BLaER1 treated with 17β-estradiol and CSF1 and Interleukin-3, amounts not matched to agents 10 nM and 100 nM (cell line): ENCODE measurements around the gene LEMD2.
A peak's percentile ranks its signal among the peaks of the same experiment; 100 is the strongest.

Experiments used
- H3K27ac ChIP-seq, 11 experiments: shearing (Covaris generic); formaldehyde crosslinking; 2 replicates each; pipeline ENCODE4 v1.8.1; 2022
- H3K27me3 ChIP-seq, 11 experiments: shearing (Covaris generic); formaldehyde crosslinking; 2 replicates each; pipeline ENCODE4 v1.8.1; 2022
- H3K36me3 ChIP-seq, 11 experiments: shearing (Covaris generic); formaldehyde crosslinking; 2 replicates each; pipeline ENCODE4 v1.8.1; 2022
- H3K4me1 ChIP-seq, 10 experiments: shearing (Covaris generic); formaldehyde crosslinking; 2 replicates each; pipeline ENCODE4 v1.8.1; 2022
- H3K4me2 ChIP-seq, 11 experiments: shearing (Covaris generic); formaldehyde crosslinking; 2 replicates each; pipeline ENCODE4 v1.8.1; 2022
- H3K4me3 ChIP-seq, 10 experiments: shearing (Covaris generic); formaldehyde crosslinking; 2 replicates each; pipeline ENCODE4 v1.8.1; 2022
- H3K9ac ChIP-seq, 11 experiments: shearing (Covaris generic); formaldehyde crosslinking; 2 replicates each; pipeline ENCODE4 v1.8.1; 2022
- H3K9me3 ChIP-seq, 11 experiments: shearing (Covaris generic); formaldehyde crosslinking; replicated peaks in 1 of 11; 2 replicates each; pipeline ENCODE4 v1.8.1; 2022
- H4K20me1 ChIP-seq, 11 experiments: shearing (Covaris generic); formaldehyde crosslinking; 2 replicates each; pipeline ENCODE4 v1.8.1; 2022
- Cebpa-rat ChIP-seq, 11 experiments: shearing (Covaris generic); IDR thresholded peaks; 2 replicates each; pipeline ENCODE4 v1.8.1; 2022

The LEMD2 gene

DNA sequence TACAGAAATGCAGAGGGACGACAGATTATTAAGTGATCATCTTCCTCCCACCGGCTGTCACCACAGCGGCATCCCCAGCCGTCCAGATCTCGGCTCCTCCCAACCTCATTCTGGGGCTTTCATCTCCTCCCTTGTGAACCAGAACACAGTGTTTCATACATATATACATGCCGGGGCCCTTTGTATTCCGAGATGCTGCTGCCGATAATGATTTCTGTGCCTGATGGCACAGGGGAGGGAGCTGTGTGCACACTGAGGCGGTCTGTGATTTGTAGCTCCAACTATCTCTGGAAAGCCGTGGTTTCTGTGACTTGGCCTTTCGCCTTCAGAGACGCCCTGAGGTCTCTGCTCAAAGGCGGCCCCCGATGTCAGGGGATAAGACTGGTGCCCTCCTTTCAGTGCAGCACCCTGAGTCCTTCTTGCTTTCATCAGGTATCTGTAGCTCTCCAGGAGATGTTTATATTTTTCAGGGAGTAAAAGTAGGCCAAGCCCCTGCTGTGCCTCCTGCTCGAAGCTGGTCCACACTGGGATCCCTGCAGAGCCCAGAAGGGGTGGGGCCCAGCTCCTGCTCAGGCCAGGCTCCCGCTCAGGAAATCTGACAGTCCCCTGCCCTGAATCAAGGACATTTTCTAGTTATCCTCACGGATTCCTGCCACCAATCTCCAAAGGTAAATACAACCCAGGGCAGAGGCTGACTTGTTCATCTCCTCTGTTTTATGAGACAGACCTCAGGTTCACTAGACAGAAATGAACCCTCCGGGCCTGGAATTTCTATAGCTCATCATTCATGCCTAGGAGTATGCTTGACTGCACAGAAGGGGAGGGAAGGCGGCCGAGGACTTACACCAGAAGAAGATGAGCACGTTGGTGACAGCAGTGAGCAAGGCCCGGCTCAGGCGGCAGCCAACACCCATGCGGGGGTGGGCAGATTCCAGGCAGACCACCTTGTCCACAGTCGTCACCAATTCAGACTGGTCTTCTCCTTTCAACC is 11.2 kb downstream of the LEMD2 start:
- no peak overlapping the region for H3K27ac ChIP-seq
- TF ChIP-seq Cebpa-rat (IDR thresholded peaks at IDR 0.05): no peak
- no peaks in the 10 kb centered on the region for H3K9me3 ChIP-seq
- peaks cover 95 to 100% (median 97%) of the 10 kb centered on the region in 11 experiments for H3K36me3 ChIP-seq
- H3K4me1 ChIP-seq: peaks cover 0 to 30% (median 29%) of the 10 kb centered on the region in 10 experiments; a peak in 16 of 20 replicates
- H3K9ac ChIP-seq: 0 out of 22 replicates have a peak overlapping the region, but pooled peaks of 1 of the 11 experiments have one; percentile 23
- peaks cover 41 to 97% (median 79%) of the 10 kb centered on the region in 11 experiments for H4K20me1 ChIP-seq
- H3K4me2 ChIP-seq: no peak overlapping the region
- no peaks in the 10 kb centered on the region for H3K27me3 ChIP-seq
- H3K4me3 ChIP-seq: no peak overlapping the region

DNA sequence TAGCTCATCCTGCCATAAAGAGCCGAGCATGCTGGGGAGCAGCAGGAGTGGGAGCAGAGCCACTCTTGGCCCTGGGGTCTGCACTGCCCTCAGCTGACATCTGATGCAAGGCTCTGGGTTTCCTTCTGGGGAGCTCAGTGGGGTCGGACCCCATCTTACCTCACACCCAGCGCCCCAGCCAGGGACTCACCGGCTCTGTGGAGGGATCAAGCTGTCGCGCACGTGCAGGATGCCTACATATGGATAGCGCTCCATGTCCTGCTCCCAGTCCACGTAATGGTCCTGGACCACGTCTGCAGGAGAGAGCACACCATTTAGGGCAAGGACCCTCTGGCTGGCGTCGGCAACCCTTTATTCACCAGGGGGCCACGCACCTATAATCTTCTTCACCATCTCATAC is 12.2 kb downstream of the LEMD2 start:
- Histone ChIP-seq H3K9me3 (no peaks in the 10 kb centered on the region), H4K20me1 (peaks cover 41 to 97% (median 79%) of the 10 kb centered on the region in 11 experiments), H3K9ac (no peak overlapping the region), H3K27ac (no peak overlapping the region), H3K4me2 (no peak overlapping the region), H3K36me3 (peaks cover 93 to 100% (median 95%) of the 10 kb centered on the region in 11 experiments), H3K27me3 (no peaks in the 10 kb centered on the region), H3K4me3 (no peak overlapping the region), H3K4me1 (peaks cover 0 to 25% (median 23%) of the 10 kb centered on the region in 10 experiments; a peak in 16 of 20 replicates)
- no peak for TF ChIP-seq Cebpa-rat (IDR thresholded peaks at IDR 0.05)

- Histone ChIP-seq H3K4me3 (no peak overlapping the region), H3K36me3 (peaks cover 87 to 94% (median 89%) of the 10 kb centered on the region in 11 experiments), H3K27ac (no peak overlapping the region), H3K27me3 (no peaks in the 10 kb centered on the region), H3K9me3 (no peaks in the 10 kb centered on the region), H3K9ac (no peak overlapping the region; a peak in 1 of 22 replicates), H4K20me1 (peaks cover 41 to 97% (median 78%) of the 10 kb centered on the region in 11 experiments), H3K4me2 (no peak overlapping the region), H3K4me1 (peaks cover 0 to 25% (median 21%) of the 10 kb centered on the region in 10 experiments; a peak in 16 of 20 replicates)
- TF ChIP-seq Cebpa-rat (IDR thresholded peaks at IDR 0.05): no peak
These were observed 12.7 kb downstream of the LEMD2 start for GRCh38 chr6:33776186-33776585.

DNA sequence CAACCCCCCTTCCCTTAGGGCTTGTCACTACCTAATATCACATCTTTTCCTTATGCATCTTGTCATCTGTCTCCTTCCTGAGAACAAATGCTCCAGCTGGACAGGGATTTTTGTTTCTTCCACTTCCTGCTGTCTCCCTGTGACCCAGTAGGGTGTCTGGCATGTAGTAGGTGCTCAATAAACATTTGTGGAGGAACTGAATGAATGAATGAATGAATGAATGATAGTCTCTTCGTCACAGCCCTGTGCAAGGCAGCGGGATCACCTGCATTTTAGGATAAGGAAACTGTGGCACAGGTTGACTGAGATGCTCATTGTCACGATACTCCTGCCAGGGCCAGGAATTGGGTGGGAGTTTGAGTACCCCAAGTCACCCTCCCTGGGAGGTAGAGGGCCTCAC is 14.2 kb downstream of the LEMD2 start:
- Histone ChIP-seq H3K27ac (no peak overlapping the region), H3K4me3 (no peak overlapping the region), H3K27me3 (no peaks in the 10 kb centered on the region), H4K20me1 (peaks cover 32 to 97% (median 70%) of the 10 kb centered on the region in 11 experiments), H3K4me1 (peaks cover 0 to 25% (median 12%) of the 10 kb centered on the region in 10 experiments; a peak in 15 of 20 replicates), H3K36me3 (peaks cover 73 to 80% (median 75%) of the 10 kb centered on the region in 11 experiments), H3K9me3 (no peaks in the 10 kb centered on the region), H3K9ac (no peak overlapping the region), H3K4me2 (no peak overlapping the region)
- TF ChIP-seq Cebpa-rat (IDR thresholded peaks at IDR 0.05): no peak

DNA sequence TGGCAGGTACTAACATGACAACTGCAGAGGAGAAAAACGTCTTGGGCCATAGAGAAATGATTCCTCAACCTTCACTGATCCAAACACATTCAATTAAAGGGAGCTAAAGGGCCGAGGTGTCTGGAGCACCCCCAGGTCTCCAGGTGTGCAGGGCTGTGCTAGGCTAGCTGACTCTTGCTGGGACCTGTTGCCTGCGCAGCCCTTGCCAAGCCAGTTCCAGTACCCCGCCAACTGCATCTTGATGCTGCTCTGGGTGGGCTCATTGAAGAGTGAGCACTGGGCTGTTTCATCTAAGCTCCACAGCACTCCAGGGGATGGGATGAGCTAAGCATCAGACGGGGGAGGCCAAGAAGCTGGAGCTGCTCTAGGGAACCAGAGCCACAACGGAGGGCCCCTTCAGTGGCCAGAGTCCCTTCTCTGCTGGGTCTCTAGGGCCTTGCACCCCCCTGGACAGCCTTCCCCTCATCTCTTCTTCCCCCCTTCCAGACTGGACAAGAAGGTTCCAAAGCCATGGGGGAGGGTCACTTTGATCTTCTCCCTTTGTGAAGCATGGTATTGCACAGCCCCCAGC is 15.9 kb downstream of the LEMD2 start:
- Histone ChIP-seq H4K20me1 (peaks cover 32 to 89% (median 52%) of the 10 kb centered on the region in 11 experiments), H3K36me3 (peaks cover 55 to 62% (median 57%) of the 10 kb centered on the region in 11 experiments), H3K27ac (no peak overlapping the region), H3K4me1 (peaks cover 0 to 31% (median 14%) of the 10 kb centered on the region in 10 experiments; a peak in 14 of 20 replicates), H3K27me3 (no peaks in the 10 kb centered on the region), H3K4me3 (no peak overlapping the region), H3K9me3 (no peaks in the 10 kb centered on the region), H3K9ac (no peak overlapping the region), H3K4me2 (no peak overlapping the region)
- TF ChIP-seq Cebpa-rat (IDR thresholded peaks at IDR 0.05): no peak

GRCh38 chr6:33772082-33772830 is 16.7 kb downstream of the LEMD2 start:
- H4K20me1 ChIP-seq: peaks cover 32 to 82% (median 47%) of the 10 kb centered on the region in 11 experiments
- peak overlapping the region in 1 of 11 experiments; percentile 10; a peak in 5 of 22 replicates for H3K9ac ChIP-seq
- H3K9me3 ChIP-seq: no peaks in the 10 kb centered on the region
- H3K4me2 ChIP-seq: peak overlapping the region in 10 of 11 experiments; percentile 5 to 62 (median 30); a peak in 12 of 22 replicates
- no peak overlapping the region for H3K4me3 ChIP-seq
- H3K27ac ChIP-seq: no peak overlapping the region
- H3K36me3 ChIP-seq: peaks cover 48 to 55% (median 50%) of the 10 kb centered on the region in 11 experiments
- TF ChIP-seq Cebpa-rat (IDR thresholded peaks at IDR 0.05): no peak
- no peaks in the 10 kb centered on the region for H3K27me3 ChIP-seq
- peaks cover 0 to 31% (median 14%) of the 10 kb centered on the region in 10 experiments; a peak in 14 of 20 replicates for H3K4me1 ChIP-seq

- no peaks in the 10 kb centered on the region for H3K9me3 ChIP-seq
- peaks cover 32 to 74% (median 43%) of the 10 kb centered on the region in 11 experiments for H4K20me1 ChIP-seq
- H3K4me2 ChIP-seq: peak overlapping the region in 10 of 11 experiments; percentile 5 to 62 (median 30); a peak in 12 of 22 replicates
- H3K27ac ChIP-seq: no peak overlapping the region
- H3K27me3 ChIP-seq: no peaks in the 10 kb centered on the region
- peaks cover 0 to 31% (median 14%) of the 10 kb centered on the region in 10 experiments; a peak in 14 of 20 replicates for H3K4me1 ChIP-seq
- H3K9ac ChIP-seq: peak overlapping the region in 2 of 11 experiments; percentile 10 to 27; a peak in 5 of 22 replicates
- peaks cover 40 to 46% (median 42%) of the 10 kb centered on the region in 11 experiments for H3K36me3 ChIP-seq
- no peak for TF ChIP-seq Cebpa-rat (IDR thresholded peaks at IDR 0.05)
- no peak overlapping the region for H3K4me3 ChIP-seq
These were observed 17.5 kb downstream of the LEMD2 start for GRCh38 chr6:33771146-33772081.
